AG04449 (cell line): ENCODE results near the gene ZNF132.
A peak's percentile ranks its signal among the peaks of the same experiment; 100 is the strongest.
"Not testable (repeated sequence)": the region's sequence is repeated elsewhere in the genome, so short reads cannot be mapped to it uniquely, and the experiment has no call there.

Experiments used
- CTCF ChIA-PET: fragments of 350-600 bp; formaldehyde crosslinking; extraction: SDS; loops from one replicate; lab custom pipeline; 2021; ENCODE audit warnings: antibody characterized with exemption; lab: Yijun Ruan, JAX
- POLR2A ChIA-PET: fragments of 400-600, 350-600 bp; formaldehyde crosslinking; extraction: SDS; loops from one replicate; lab custom pipeline; 2020; ENCODE audit warnings: antibody characterized with exemption, inconsistent platforms; lab: Yijun Ruan, JAX
- DNase-seq: peaks from one replicate; pipeline ENCODE4 v3.0.0-alpha.2; 2010; ENCODE audit warnings: low read depth, low spot score
- H3K4me3 ChIP-seq: 2 replicates; pipeline ENCODE4 v1.5.1; 2011; ENCODE audit warnings: low read depth, mild to moderate bottlenecking, control low read depth, low read length
- CTCF ChIP-seq: IDR thresholded peaks from one replicate; pipeline ENCODE4 v1.5.1; 2011; ENCODE audit warnings: mild to moderate bottlenecking, moderate library complexity, low read length, control low read depth, inconsistent platforms; ENCODE audit not compliant: insufficient read depth; ENCODE audit errors: missing control alignments

Gene ZNF132

GRCh38 chr19:58475714-58476497, 36.0 kb upstream of the ZNF132 start, which contains the start of gene ZNF446:
Gene ZNF446 (plus strand): TSS chr19:58476352. CDS start chr19:58477219, 867 bp downstream.
- peak; percentile 59 for DNase-seq
- H3K4me3 ChIP-seq, result peak within 1 kb of the TSS; percentile 74
- ChIA-PET POLR2A (interaction anchor here (0.5 to 1.9 kb wide), 6 partner anchors 9 to 812 kb away, joined by 3 to 4 read pairs (median 3); partner anchors contain the start of genes ZBTB45 and ZNF324), CTCF (interaction anchor here (2.3 kb wide), 1 partner anchor 43 kb away, joined by 7 read pairs; the partner anchor contains the start of gene ZBTB45)
- no peak for TF ChIP-seq CTCF

- ChIA-PET CTCF (interaction anchor here (2.3 kb wide), 1 partner anchor 44 kb away, joined by 7 read pairs; the partner anchor contains the start of gene ZBTB45), POLR2A (interaction anchor here (0.5 to 1.9 kb wide), 7 partner anchors 9 to 811 kb away, joined by 3 to 4 read pairs (median 3); partner anchors contain the start of genes ZBTB45, ZNF132 and ZNF324)
- H3K4me3 ChIP-seq, result peak overlapping the region; percentile 74
- TF ChIP-seq CTCF, result no peak
- DNase-seq, result no peak
Measured at GRCh38 chr19:58474997-58475713, 35.2 kb upstream of the ZNF132 start.

- TF ChIP-seq CTCF, result no peak
- peak; percentile 52 for DNase-seq
- POLR2A ChIA-PET, result interaction anchor here (1.0 to 1.9 kb wide), 2 partner anchors 34 to 45 kb away, joined by 4 read pairs; partner anchors contain the start of genes ZBTB45 and ZNF132
- CTCF ChIA-PET, result interaction anchor here (1.5 to 2.3 kb wide), 2 partner anchors 39 to 45 kb away, joined by 4 to 7 read pairs; partner anchors contain the start of gene ZBTB45
- no peak overlapping the region for H3K4me3 ChIP-seq
Measured at GRCh38 chr19:58474291-58474996, 34.5 kb upstream of the ZNF132 start.

- ChIA-PET POLR2A (interaction anchor here (0.6 kb wide), 1 partner anchor 10 kb away, joined by 3 read pairs; no protein-coding TSS in a partner anchor), CTCF (interaction anchor here (1.1 to 2.3 kb wide), 3 partner anchors 40 to 67 kb away, joined by 3 to 7 read pairs (median 4); partner anchors contain the start of gene ZBTB45)
- no peak for TF ChIP-seq CTCF
- DNase-seq, result no peak
- H3K4me3 ChIP-seq, result no peak overlapping the region; the same call in 1 of the 2 replicates
Measured at GRCh38 chr19:58473775-58474174, 33.8 kb upstream of the ZNF132 start.

- no peak overlapping the region for H3K4me3 ChIP-seq
- CTCF ChIA-PET, result no interaction called here
- no peak for DNase-seq
- no peak for TF ChIP-seq CTCF
- POLR2A ChIA-PET, result no interaction called here
Measured at GRCh38 chr19:58471736-58472135, 31.8 kb upstream of the ZNF132 start.

- DNase-seq, H3K4me3 ChIP-seq, POLR2A ChIA-PET, CTCF ChIA-PET: not testable (repeated sequence)
Measured at GRCh38 chr19:58470837-58471543, 31.0 kb upstream of the ZNF132 start.
